ENCODE measurements around the gene SPRY1. TPM values are rescaled to one million over a fixed set of nuclear protein-coding genes. Genes with fewer than 3 reads are reported as not detected.

Gene SPRY1
- total and polyA plus RNA-seq, 2 of the 8 experiments (the other 6 are each of a cell fraction or from before 2014, with no cell fraction given) = 11.7 to 56.2 TPM

DNA sequence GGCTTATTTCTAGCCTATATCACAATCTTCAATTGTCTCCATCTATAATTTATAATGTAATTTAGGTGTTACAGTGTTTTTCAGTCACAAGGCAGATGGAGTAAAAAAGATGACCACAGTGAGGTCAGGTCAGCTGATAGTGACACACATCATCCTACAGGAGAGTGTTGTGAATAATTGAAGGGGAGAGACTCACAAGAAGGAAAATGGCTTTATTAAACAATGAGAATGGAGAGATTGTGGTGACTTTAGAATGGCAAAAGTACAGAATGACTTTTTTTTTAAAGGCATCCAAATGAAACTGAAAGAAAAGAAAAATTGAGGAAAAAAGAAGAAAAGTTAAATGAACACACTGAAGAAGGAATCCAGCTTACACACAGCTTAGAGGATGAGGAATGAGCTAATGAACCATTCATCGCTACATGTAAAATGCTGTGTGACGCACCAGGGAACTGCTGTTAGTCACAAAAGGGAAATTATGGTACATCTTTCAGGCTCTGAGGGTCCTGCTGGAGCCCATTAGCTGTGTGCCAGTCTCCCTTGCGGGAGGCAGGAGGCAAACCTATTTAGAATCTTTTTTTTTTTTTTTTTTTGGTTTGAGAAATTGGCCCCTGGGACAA, 56.6 kb downstream of the SPRY1 start (continued):
- TF ChIP-seq RNF2 (IDR thresholded peaks at IDR 0.05; ENCODE audit: borderline replicate concordance, low read depth, low read length, missing control alignments, poor library complexity, severe bottlenecking) (no peak), USF2 (IDR thresholded peaks at IDR 0.05; ENCODE audit: low read length) (no peak), SIX5 (IDR thresholded peaks at IDR 0.05; ENCODE audit: low read depth, low read length) (no peak)
